Transverse colon (tissue), 4 donors: ENCODE results near the gene TNS1.

ENCODE experiments used
- POLR2A ChIP-seq: fragments of 450-650 bp; IDR thresholded peaks from one replicate; pipeline ENCODE4 v1.6.1; 2016; ENCODE audit warnings: antibody characterized with exemption, mild to moderate bottlenecking, moderate library complexity
- POLR2AphosphoS5 ChIP-seq, 3 donors: sonication (generic); formaldehyde crosslinking; IDR thresholded peaks; one replicate each; pipeline ENCODE4 v1.6.1; 2016; ENCODE audit warnings: antibody characterized with exemption in 3 of 3
- TF ChIP-seq, protein P1 (sequence below), 5 experiments: fragments of 200-600 bp in 3 of 5; fragments of 450-650 bp in 2 of 5; sonication (generic) in 3 of 5; IDR thresholded peaks; 1 replicate in 2 of 5; 2 replicates in 3 of 5; pipeline ENCODE4 v1.5.1; 2016 to 2017; ENCODE audit warnings: antibody characterized with exemption in 5 of 5, inconsistent platforms in 3 of 5, mild to moderate bottlenecking in 2 of 5, moderate library complexity in 1 of 5

- TF ChIP-seq, protein P1, sequence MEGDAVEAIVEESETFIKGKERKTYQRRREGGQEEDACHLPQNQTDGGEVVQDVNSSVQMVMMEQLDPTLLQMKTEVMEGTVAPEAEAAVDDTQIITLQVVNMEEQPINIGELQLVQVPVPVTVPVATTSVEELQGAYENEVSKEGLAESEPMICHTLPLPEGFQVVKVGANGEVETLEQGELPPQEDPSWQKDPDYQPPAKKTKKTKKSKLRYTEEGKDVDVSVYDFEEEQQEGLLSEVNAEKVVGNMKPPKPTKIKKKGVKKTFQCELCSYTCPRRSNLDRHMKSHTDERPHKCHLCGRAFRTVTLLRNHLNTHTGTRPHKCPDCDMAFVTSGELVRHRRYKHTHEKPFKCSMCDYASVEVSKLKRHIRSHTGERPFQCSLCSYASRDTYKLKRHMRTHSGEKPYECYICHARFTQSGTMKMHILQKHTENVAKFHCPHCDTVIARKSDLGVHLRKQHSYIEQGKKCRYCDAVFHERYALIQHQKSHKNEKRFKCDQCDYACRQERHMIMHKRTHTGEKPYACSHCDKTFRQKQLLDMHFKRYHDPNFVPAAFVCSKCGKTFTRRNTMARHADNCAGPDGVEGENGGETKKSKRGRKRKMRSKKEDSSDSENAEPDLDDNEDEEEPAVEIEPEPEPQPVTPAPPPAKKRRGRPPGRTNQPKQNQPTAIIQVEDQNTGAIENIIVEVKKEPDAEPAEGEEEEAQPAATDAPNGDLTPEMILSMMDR (IDR thresholded peaks at IDR 0.05): no peak
- TF ChIP-seq POLR2A (no peak), POLR2AphosphoS5 (IDR thresholded peaks at IDR 0.05) (no peak)
These were observed 3.9 kb upstream of the TNS1 start for GRCh38 chr2:218006741-218007140.
